Left renal cortex interstitium (tissue), 4 donors: ENCODE data around the gene LRFN4. TPM values are rescaled to one million over a fixed set of nuclear protein-coding genes. Genes with fewer than 3 reads are reported as not detected.

Experiments
- DNase-seq, 4 donors: peaks; one replicate each; pipeline ENCODE4 v3.0.0-alpha.2; 2013; ENCODE audit warnings: low read depth in 4 of 4, low spot score in 2 of 4, missing footprints in 1 of 4
- polyA plus RNA-seq, 4 donors: library from polyadenylated mRNA; unstranded; fragments of 120-200 nt; gene quantifications; one replicate each; pipeline ENCODE4 v1.2.1, GENCODE V29; 2013; ENCODE audit not compliant: insufficient read length in 4 of 4

Gene LRFN4
- polyA plus RNA-seq, 4 donors, result 13.4 to 31.1 (median 25.4) TPM

DNA sequence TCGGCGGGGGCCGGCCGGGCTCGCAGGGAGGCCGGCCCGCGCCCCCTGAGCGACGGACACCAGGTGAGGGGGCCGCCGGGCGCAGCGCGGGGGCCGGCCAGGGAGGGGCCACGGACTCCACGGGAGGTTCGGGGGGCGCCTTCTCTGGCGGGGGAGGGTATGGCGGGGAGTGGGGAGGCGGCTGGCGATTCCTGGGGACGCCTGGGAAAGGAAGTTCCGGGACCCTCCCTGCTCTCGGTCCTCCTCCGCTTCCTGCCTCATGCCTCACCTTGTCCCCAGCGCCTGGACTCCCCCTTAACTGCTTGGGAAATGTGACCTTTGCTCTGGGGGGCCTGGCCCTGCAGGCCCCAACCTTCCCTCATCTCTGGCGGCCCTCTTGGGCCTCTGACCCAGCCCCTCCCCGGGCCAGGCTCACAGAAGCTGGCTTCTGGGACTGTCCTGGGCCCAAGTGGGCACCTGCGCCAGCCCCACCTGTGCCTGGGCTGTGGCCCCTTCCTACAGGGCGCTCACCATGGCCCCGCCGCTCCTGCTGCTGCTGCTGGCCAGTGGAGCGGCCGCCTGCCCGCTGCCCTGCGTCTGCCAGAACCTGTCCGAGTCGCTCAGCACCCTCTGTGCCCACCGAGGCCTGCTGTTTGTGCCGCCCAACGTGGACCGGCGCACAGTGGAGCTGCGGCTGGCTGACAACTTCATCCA, 516 bp downstream of the LRFN4 start:
- DNase-seq, result no peak

DNA sequence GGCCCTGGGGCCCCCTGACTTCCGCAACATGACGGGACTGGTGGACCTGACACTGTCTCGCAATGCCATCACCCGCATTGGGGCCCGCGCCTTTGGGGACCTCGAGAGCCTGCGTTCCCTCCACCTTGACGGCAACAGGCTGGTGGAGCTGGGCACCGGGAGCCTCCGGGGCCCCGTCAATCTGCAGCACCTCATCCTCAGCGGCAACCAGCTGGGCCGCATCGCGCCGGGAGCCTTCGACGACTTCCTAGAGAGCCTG, 992 bp downstream of the LRFN4 start:
- DNase-seq, result no peak

DNA sequence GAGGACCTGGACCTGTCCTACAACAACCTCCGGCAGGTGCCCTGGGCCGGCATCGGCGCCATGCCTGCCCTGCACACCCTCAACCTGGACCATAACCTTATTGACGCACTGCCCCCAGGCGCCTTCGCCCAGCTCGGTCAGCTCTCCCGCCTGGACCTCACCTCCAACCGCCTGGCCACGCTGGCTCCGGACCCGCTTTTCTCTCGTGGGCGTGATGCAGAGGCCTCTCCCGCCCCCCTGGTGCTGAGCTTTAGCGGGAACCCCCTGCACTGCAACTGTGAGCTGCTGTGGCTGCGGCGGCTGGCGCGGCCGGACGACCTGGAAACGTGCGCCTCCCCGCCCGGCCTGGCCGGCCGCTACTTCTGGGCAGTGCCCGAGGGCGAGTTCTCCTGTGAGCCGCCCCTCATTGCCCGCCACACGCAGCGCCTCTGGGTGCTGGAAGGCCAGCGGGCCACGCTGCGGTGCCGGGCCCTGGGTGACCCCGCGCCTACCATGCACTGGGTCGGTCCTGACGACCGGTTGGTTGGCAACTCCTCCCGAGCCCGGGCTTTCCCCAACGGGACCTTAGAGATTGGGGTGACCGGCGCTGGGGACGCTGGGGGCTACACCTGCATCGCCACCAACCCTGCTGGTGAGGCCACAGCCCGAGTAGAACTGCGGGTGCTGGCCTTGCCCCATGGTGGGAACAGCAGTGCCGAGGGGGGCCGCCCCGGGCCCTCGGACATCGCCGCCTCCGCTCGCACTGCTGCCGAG, 1.5 kb downstream of the LRFN4 start:
- no peak for DNase-seq

DNA sequence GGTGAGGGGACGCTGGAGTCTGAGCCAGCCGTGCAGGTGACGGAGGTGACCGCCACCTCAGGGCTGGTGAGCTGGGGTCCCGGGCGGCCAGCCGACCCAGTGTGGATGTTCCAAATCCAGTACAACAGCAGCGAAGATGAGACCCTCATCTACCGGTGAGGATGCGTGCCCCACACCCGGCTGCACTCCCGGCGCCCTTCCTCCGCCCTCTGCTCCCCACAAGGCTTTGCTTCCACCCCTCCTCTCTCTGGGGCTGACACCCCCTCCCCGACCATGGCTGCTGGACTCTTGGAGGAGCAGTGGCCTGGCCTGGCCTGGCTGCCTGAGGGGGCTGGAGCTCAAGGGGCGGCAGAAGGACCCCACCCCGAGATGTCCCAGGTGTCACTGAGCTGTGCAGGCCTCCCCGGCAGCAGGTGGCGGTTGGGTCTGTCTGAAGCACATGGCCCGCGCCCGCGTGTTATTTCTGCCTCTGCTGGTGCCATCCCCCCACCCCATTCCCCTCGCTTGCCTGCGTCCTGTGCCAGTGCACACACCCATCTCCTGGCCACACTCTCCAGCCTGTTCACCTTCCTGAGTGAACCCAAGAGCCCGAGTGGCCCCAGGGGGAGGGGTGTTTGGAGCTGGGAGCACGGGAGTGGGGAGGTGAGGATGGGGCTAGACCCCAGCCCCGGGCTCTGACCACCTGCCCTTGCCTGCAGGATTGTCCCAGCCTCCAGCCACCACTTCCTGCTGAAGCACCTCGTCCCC, 2.2 kb downstream of the LRFN4 start:
- DNase-seq, result no peak

- no peak for DNase-seq
Measured at GRCh38 chr11:66859686-66860448, 3.0 kb downstream of the LRFN4 start.

GRCh38 chr11:66860449-66860831, 3.6 kb downstream of the LRFN4 start:
- no peak for DNase-seq

DNA sequence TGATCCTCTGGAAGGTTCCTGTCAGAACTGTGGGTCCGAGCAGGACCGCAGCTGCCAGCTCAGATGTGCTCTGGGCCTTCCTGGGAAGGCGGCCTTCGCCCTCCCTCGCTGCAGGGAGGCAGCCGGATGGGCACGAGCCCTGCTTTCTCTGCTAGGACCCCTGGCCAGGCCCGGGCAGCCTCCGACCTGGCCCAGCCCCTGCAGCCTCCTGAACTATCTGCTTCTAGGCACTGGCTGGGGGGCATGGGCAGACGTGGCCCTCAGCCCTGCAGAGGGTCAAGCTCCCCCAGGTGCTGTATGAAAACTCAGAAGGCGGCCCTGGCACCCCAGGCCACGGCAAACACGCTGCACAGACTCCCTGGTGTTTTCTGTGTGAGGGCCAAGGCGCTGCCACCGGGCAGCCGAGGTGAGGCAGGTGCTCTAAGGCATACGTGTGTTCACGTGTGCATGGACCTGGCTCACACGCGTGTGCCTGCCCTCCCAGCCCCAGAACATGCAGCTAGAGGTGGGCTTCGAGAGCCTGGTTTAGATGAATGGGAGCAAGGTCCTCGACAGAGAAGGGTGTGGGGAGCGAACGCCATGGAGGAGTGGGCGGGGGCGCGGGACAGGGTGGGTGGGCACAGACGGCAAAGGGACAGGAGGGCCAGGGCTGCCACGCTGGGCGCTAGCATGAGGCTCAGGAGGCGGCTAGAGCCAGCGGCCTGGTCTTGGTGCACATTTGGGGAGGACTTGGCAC, 4.3 kb downstream of the LRFN4 start:
- DNase-seq, result no peak

DNA sequence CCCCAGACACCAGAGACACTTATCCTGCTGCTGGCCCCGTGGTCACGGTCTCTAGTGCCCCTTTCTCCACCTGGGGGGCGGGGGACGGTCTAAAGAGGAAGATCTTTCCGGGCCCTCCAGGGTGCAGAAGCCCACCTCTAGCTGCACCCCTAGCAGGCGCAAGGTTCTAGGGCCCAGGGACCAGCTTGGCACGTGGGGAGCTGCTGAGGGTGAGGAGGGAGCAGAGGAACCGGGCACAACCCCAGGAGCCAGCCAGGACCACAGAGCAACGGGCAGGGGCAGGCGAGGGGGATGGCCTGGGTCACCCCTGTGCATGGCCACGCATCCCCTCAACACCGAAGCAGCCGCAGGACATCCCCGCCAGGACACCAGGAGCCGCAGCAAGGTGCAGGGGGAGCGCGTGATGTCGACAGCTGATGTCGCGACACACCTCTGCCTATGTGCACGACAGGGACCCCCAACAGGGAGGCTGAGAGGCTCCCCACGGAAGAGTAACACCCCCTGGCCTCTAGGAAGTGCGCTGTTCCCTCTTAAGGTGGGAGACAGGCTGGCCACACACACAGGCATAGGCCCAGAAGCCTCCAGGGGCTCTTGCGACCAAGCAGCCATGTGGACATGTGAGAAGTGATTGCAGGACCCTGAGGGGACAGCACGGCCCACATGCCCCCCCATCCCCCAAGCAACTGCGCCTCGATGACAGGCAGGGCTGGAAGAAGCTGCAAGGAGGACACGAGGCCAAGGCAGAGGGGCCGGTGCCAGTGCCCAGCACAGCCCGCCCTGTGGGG, 5.1 kb downstream of the LRFN4 start:
- no peak for DNase-seq

GRCh38 chr11:66862559-66863037, 5.7 kb downstream of the LRFN4 start:
- no peak for DNase-seq

DNA sequence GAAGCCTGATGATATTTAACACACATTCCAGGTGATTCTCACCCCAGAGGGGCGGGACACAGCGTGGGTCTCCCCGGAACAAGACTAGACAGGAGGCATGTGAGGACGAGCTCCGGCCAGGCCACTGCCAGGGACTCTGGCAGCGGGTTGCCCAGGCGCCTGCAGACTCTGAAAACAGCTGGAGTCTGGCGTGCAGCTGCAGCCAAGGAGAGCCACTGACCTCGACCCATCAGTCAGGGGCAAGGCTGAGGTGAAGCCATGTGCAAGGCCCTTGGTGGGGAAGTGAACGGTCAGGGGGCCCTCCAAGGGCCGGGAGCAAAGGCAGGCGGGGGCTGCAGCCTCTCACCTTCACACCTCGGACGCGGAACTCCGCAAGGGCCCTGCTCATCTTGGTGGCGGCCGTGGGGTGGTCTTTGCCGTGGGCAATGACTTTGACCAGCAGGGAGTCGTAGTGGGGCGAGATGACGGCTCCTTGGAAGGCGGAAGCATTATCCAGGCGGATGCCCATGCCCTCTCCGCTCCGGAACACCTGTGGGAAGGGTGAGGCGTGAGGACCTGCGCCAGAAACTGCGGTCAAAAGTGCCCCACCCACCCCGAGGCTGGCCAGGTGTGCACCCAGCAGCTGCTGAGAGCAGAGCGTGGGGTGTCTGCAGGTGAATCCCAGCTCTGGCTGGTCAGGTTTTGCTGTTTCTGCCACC, 6.7 kb downstream of the LRFN4 start:
- DNase-seq, result no peak

DNA sequence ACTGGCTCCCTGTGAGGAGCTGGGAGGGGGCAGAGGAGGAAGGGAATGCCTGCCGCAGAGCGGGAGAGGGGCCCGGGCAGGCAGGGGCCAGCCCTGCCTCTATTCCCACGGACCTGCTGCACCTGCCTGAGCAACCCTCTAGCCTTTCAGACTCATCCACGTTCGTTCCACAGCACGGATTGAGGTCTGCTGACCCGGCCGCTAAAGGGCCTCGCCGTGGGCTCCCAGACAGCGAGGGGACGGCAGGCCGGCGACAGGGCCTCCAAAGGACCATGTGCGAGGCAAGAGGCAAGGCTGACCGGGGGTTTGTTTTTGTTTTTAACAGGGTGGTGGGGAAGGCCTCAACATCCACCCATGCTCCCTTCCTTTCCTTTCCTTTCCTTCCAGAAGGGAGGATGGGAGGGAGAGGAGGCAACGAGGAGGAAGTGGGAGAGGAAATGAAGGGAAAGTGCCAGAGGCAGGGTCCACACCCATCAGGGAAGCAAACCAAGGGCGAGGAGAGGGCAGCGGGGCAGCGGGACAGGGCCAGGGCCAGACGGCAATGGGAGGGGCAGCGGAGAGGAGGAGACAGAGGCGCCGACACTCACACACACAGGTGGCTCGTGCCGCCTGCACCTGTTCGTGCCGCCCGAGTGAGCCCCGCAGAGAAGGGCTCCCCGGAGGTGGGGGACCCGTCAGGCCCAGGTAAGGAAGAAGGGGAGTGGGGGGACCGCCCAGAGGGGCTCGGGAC, 7.5 kb downstream of the LRFN4 start:
- no peak for DNase-seq

- DNase-seq, result no peak
Measured at GRCh38 chr11:66864924-66865697, 8.2 kb downstream of the LRFN4 start.

DNA sequence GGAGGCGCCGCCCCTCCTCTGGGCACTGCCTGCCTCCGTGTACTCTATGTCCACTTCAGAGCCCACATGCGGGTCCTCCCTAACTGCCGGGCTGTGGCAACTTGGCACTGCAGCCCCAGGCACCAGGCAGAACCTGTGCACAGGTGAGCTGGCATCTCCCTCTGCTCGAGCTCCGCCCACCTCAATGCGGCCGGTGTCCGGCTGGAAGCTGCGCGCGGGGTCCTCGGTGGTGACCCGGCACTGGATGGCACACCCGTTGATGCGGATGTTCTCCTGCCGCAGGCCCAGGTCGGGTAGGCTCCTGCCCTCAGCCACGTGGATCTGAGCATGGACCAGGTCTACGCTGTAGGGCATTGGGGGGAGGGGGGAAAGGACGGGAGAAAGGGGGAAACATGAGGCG, 9.1 kb downstream of the LRFN4 start:
- DNase-seq, result no peak

GRCh38 chr11:66866511-66866986, 9.7 kb downstream of the LRFN4 start:
- no peak for DNase-seq

- DNase-seq, result no peak
Measured at GRCh38 chr11:66867425-66868040, 10.7 kb downstream of the LRFN4 start.

DNA sequence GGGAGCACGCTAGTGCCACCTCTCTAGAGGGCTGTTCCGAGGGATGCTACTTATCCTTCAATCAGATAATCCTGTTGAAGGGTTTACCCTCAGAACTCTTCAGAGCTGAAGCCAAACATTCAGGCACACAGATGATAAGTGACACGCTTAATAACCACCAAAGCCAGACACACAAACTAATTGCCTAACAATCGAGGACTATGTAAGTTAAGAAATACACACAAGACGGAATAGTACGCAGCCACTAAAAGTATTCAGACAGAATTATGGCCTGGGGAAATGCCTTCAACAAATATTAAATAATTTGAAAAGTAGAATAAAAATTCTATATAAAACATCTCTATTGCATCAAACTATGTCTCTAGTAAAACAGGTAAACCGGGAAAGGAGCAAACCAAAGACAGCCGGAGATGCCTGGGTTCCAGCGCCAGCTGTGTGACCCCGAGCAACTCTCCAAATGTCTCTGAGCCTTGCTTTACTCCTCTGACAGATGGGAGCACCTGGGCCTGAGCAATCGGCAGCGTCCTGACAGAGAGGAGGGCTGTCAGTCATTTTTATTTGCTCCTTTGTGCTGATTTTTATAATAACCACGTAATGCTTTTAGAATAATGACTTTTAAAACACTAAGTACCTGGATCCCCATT, 11.3 kb downstream of the LRFN4 start:
- no peak for DNase-seq
